ENCODE data around the gene TCL1B.

Gene TCL1B

DNA sequence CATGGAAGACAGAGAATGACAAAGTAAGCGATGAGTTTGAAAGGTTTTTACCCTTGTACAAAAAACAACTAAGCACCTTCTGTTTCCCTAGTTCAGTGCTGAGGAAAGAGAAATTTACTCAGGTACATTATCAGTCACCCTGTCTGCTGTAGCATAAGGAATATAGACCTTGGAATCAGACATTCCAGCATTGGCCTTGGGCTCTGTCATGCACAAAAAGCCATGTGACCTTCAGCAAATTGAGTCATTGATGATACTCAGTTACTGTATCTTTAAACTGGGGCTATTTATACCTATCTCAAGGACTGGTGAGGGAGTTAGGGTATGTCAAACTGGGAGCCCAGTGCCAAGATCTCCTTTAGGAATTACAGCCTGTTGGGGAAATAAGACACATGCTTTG lies 47.0 kb downstream of the TCL1B start:
- H3K27me3 ChIP-seq (ENCODE audit: control insufficient read depth, insufficient read depth, low read length): no peaks in the 10 kb centered on the region
- H3K4me3 ChIP-seq (ENCODE audit: low read length): no peak overlapping the region
- H3K9me3 ChIP-seq (ENCODE audit: control insufficient read depth, low read depth, low read length): no peaks in the 10 kb centered on the region
- H3K27ac ChIP-seq (ENCODE audit: low read length): no peak overlapping the region
- no peaks in the 10 kb centered on the region for H3K36me3 ChIP-seq (ENCODE audit: control insufficient read depth, low read depth, low read length)
- H3K9ac ChIP-seq (ENCODE audit: low read length): no peak overlapping the region
- peaks cover 7% of the 10 kb centered on the region for H3K4me1 ChIP-seq (ENCODE audit: control insufficient read depth, low read depth, low read length)

DNA sequence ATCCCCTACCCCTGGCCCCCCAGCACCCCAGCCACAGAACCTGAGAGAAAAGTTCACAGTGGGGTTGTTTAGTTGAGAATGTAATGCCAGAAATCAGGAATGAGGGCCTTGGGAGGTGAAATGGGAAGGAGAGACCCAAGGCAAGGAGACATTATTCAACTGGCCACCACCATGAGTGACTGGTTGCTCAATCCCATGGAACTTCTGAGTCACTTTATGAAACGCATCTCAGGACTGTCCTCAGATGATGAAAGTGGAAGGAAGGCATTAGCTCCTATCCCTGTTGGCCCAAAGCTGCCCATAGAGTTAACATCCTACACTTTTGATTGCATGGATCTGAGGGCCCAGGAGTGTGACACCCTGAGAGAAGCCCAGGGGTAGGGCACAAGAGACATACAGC lies 53.1 kb downstream of the TCL1B start:
- no peaks in the 10 kb centered on the region for H3K4me1 ChIP-seq (ENCODE audit: control insufficient read depth, low read depth, low read length)
- no peak overlapping the region for H3K9ac ChIP-seq (ENCODE audit: low read length)
- H3K27ac ChIP-seq (ENCODE audit: low read length): no peak overlapping the region
- H3K4me3 ChIP-seq (ENCODE audit: low read length): no peak overlapping the region
- H3K27me3 ChIP-seq (ENCODE audit: control insufficient read depth, insufficient read depth, low read length): no peaks in the 10 kb centered on the region
- H3K36me3 ChIP-seq (ENCODE audit: control insufficient read depth, low read depth, low read length): no peaks in the 10 kb centered on the region
- H3K9me3 ChIP-seq (ENCODE audit: control insufficient read depth, low read depth, low read length): no peaks in the 10 kb centered on the region

DNA sequence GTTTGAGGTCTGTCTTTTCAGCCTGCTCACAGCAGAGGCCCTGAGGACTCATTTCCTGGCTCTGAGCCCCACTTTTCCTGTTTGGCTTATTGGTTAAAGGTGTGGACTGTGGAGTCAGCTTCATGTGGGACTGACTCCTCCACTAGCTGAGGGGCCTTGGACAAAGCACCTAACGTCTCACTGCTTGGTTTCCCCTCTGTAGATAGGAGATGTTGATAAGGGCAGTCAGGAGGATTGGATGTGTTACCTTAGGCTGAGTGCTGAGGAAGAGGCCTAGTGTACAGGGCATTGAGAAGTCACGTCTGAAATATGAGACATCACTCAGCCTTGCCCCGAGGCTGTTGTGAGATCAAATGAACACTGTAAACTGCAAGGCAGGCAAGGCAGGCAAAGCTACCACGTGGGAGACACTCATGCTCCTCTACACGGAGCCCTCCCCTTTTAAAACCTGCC lies 54.8 kb downstream of the TCL1B start:
- H3K4me1 ChIP-seq (ENCODE audit: control insufficient read depth, low read depth, low read length): no peaks in the 10 kb centered on the region
- H3K36me3 ChIP-seq (ENCODE audit: control insufficient read depth, low read depth, low read length): no peaks in the 10 kb centered on the region
- no peak overlapping the region for H3K27ac ChIP-seq (ENCODE audit: low read length)
- H3K4me3 ChIP-seq (ENCODE audit: low read length): no peak overlapping the region
- no peak overlapping the region for H3K9ac ChIP-seq (ENCODE audit: low read length)
- no peaks in the 10 kb centered on the region for H3K27me3 ChIP-seq (ENCODE audit: control insufficient read depth, insufficient read depth, low read length)
- H3K9me3 ChIP-seq (ENCODE audit: control insufficient read depth, low read depth, low read length): no peaks in the 10 kb centered on the region

DNA sequence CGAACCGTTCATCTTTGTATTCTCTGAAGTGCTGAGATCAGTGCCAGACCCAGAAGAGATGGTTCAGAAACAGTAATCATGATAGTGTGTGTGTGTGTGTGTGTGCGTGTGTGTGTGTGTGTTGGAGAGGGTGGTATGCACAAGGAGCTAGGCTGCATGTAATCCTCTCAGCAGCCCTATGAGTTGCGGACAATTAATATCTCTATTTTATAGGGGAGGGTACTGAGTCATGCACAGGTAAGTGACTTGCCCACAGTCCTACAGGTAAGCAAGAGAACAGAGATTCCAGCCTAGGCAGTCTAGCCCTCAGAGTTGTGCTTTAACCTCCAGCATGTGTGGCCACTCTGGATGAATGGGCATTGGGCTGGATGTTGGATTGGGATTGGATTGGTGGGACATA lies 55.6 kb downstream of the TCL1B start:
- Histone ChIP-seq H3K27ac (ENCODE audit: low read length) (no peak overlapping the region), H3K4me3 (ENCODE audit: low read length) (no peak overlapping the region), H3K9me3 (ENCODE audit: control insufficient read depth, low read depth, low read length) (no peaks in the 10 kb centered on the region), H3K4me1 (ENCODE audit: control insufficient read depth, low read depth, low read length) (no peaks in the 10 kb centered on the region), H3K27me3 (ENCODE audit: control insufficient read depth, insufficient read depth, low read length) (no peaks in the 10 kb centered on the region), H3K9ac (ENCODE audit: low read length) (no peak overlapping the region), H3K36me3 (ENCODE audit: control insufficient read depth, low read depth, low read length) (no peaks in the 10 kb centered on the region)
